Body of pancreas (tissue), 4 donors: Measurements from ENCODE around the gene CFAP410. TPM values are rescaled to one million over a fixed set of nuclear protein-coding genes. Genes with fewer than 3 reads are reported as not detected.

Experiments used
- ATAC-seq: fragments of 150-250 bp; one replicate; pipeline ENCODE4 v1.9.1; 2016
- DNase-seq, 4 donors: peaks; one replicate each; pipeline ENCODE4 v3.0.0-alpha.2; 2019
- H3K27ac ChIP-seq, 4 donors: fragments of 200-600 bp; sonication (generic); 1 replicate in 3 of 4; 2 replicates in 1 of 4; pipeline versions ENCODE4 v1.5.1 to v1.6.1; 2016 to 2019; ENCODE audit warnings: mild to moderate bottlenecking in 1 of 4, mixed read lengths in 1 of 4, moderate library complexity in 1 of 4
- H3K27me3 ChIP-seq, 2 donors: fragments of 200-600 bp; sonication (generic); one replicate each; pipeline ENCODE4 v1.6.0; 2016; ENCODE audit warnings: mild to moderate bottlenecking in 1 of 2
- H3K36me3 ChIP-seq, 2 donors: fragments of 200-600 bp; sonication (generic); replicated peaks in 1 of 2; 2 replicates each; pipeline ENCODE4 v1.5.1; 2016; ENCODE audit warnings: low read depth in 2 of 2; ENCODE audit not compliant: insufficient read depth in 1 of 2
- H3K4me1 ChIP-seq: fragments of 200-600 bp; sonication (generic); one replicate; pipeline ENCODE4 v1.6.0; 2016
- H3K4me3 ChIP-seq, 2 donors: fragments of 200-600 bp; sonication (generic); 1 replicate in 1 of 2; 2 replicates in 1 of 2; pipeline ENCODE4 v1.5.1; 2016 to 2019
- H3K9me3 ChIP-seq, 3 donors: fragments of 200-600 bp; sonication (generic); 1 replicate in 2 of 3; 2 replicates in 1 of 3; pipeline ENCODE4 v1.5.1; 2016
- CTCF ChIP-seq, 7 experiments: fragments of 450-650 bp in 4 of 7; fragments of 200-600 bp in 3 of 7; sonication (generic) in 3 of 7; IDR thresholded peaks; one replicate each; pipeline ENCODE4 v1.5.1; 2016 to 2019; ENCODE audit warnings: antibody characterized with exemption in 7 of 7
- POLR2A ChIP-seq, 3 donors: fragments of 450-650 bp; IDR thresholded peaks; one replicate each; pipeline ENCODE4 v1.6.1; 2016; ENCODE audit warnings: antibody characterized with exemption in 3 of 3, mild to moderate bottlenecking in 2 of 3
- WGBS, 2 donors: methylation state at CpG; one replicate each; pipeline ENCODE4 v1.1.5; 2017; 5-methylcytosine and 5-hydroxymethylcytosine counted together
- intact Hi-C: fragments of 100-400 bp; cut with DNase I; formaldehyde crosslinking; loops from one replicate; pipeline ENCODE4 v1.15.1; 2023
- total RNA-seq, 2 donors: library from RNA; depleted of rRNA; stranded (reverse); fragments of >200 nt; gene quantifications; one replicate each; pipeline ENCODE4 v1.1.0, GENCODE V29; 2016

Gene CFAP410
- total RNA-seq, 2 donors from 2014 or later = 24.6 to 43.8 TPM

DNA sequence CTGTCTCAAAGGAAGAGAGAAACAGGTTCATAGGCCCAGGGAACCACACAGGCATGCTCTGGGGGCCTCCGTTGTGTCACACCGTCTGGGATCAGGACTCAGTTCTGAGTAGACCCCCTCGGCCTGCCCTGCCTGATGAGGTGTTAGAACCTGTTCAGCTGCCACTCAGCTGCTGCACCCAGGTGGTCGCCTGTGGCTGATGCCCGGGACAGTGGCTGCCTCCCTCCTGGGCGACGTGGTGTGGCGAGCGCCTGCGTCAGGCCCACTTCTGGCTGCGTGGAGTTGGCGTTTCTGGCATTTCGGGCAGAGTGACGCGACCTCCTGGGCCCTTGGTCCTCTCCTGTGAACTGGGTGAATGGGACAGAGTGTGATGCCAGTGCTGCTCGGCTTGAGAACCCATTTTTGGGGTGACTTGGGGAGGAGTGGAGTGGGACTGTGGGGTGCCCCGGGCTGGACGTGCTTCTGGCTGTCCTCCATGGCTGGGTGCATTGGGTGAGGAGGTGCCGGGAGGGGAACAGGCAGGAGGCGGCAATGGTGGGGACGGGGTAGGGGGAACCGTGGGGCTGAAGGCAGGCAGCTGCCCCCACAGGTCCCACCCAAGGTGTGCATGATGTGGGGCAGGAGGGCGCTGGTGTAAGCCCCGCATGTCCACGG is 10.8 kb downstream of the CFAP410 start:
- WGBS, 2 donors = 77 to 82% methylated on average over 9 to 25 of the region's 25 CpGs
- Histone ChIP-seq H3K4me3 (no peak overlapping the region), H3K4me1 (no peaks in the 10 kb centered on the region), H3K27me3 (no peaks in the 10 kb centered on the region), H3K9me3 (no peaks in the 10 kb centered on the region), H3K36me3 (peaks cover 0 to 5% of the 10 kb centered on the region in 2 donors), H3K27ac (no peak overlapping the region)
- ATAC-seq (no peak), DNase-seq (no peak)
- TF ChIP-seq CTCF (IDR thresholded peaks at IDR 0.05) (no peak), POLR2A (IDR thresholded peaks at IDR 0.05) (no peak)
- intact Hi-C loops = no loop called here

GRCh38 chr21:44327603-44327974 is 11.6 kb downstream of the CFAP410 start:
- no peak for ATAC-seq
- H3K36me3 ChIP-seq = peaks cover 0 to 5% of the 10 kb centered on the region in 2 donors
- no peaks in the 10 kb centered on the region for H3K27me3 ChIP-seq
- H3K27ac ChIP-seq = no peak overlapping the region
- H3K4me3 ChIP-seq = no peak overlapping the region
- 84 to 100% methylated on average over 3 to 10 of the region's 11 CpGs for WGBS, 2 donors
- no peaks in the 10 kb centered on the region for H3K9me3 ChIP-seq
- TF ChIP-seq CTCF (IDR thresholded peaks at IDR 0.05) (no peak), POLR2A (IDR thresholded peaks at IDR 0.05) (no peak)
- intact Hi-C loops = no loop called here
- no peak for DNase-seq
- H3K4me1 ChIP-seq = no peaks in the 10 kb centered on the region

- no peak for TF ChIP-seq CTCF (IDR thresholded peaks at IDR 0.05)
- no peak for TF ChIP-seq POLR2A (IDR thresholded peaks at IDR 0.05)
- DNase-seq (no peak), ATAC-seq (no peak)
- Histone ChIP-seq H3K36me3 (peaks cover 0 to 5% of the 10 kb centered on the region in 2 donors), H3K27me3 (no peaks in the 10 kb centered on the region), H3K4me1 (no peaks in the 10 kb centered on the region), H3K27ac (no peak overlapping the region), H3K9me3 (no peaks in the 10 kb centered on the region), H3K4me3 (no peak overlapping the region)
- intact Hi-C loops = no loop called here
- 93% methylated on average over 25 of the region's 26 CpGs; no CpG with 5 or more reads in 1 of the 2 donors for WGBS, 2 donors
These were observed 12.2 kb downstream of the CFAP410 start for GRCh38 chr21:44326716-44327602.

- H3K4me3 ChIP-seq = no peak overlapping the region
- DNase-seq = no peak
- WGBS, 2 donors = 84 to 100% methylated on average over 2 to 12 of the region's 13 CpGs
- H3K36me3 ChIP-seq = peaks cover 0 to 7% of the 10 kb centered on the region in 2 donors
- H3K4me1 ChIP-seq = no peaks in the 10 kb centered on the region
- intact Hi-C loops = no loop called here
- no peaks in the 10 kb centered on the region for H3K9me3 ChIP-seq
- TF ChIP-seq POLR2A (IDR thresholded peaks at IDR 0.05) (no peak), CTCF (IDR thresholded peaks at IDR 0.05) (no peak)
- no peaks in the 10 kb centered on the region for H3K27me3 ChIP-seq
- H3K27ac ChIP-seq = no peak overlapping the region
- ATAC-seq = no peak
These were observed 12.9 kb downstream of the CFAP410 start for GRCh38 chr21:44326272-44326647.
